GM19468 (cell line): Measurements from ENCODE around the gene MAP4K4.

ENCODE experiments used
- ATAC-seq: cut with Tn5 transposase; IDR thresholded peaks from one replicate; pipeline ENCODE4 v1.9.1; 2021; ENCODE audit warnings: mild to moderate bottlenecking, moderate library complexity, moderate number of reproducible peaks; ENCODE audit not compliant: unreplicated experiment; ENCODE audit errors: extremely low read depth

The MAP4K4 gene

DNA sequence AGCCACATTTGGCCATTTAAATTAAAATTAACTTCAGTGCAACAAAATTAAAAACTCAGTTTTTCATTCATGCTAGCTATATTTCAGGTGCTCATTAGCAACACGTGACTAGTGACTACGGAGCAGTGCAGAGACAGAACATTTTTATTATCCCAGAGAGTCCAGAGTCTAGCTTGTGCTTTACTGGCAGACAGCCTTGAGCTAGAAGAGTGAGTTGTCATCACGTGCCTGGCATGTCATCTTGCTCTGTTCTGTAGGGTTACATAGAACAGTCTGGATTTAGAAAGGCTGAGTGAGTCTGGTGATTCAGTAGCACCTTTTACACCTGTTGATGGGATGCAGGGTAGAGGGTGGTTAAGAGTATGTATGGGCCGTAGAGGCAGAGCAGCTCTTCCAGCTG lies 157.4 kb downstream of the MAP4K4 start:
- ATAC-seq: no peak

DNA sequence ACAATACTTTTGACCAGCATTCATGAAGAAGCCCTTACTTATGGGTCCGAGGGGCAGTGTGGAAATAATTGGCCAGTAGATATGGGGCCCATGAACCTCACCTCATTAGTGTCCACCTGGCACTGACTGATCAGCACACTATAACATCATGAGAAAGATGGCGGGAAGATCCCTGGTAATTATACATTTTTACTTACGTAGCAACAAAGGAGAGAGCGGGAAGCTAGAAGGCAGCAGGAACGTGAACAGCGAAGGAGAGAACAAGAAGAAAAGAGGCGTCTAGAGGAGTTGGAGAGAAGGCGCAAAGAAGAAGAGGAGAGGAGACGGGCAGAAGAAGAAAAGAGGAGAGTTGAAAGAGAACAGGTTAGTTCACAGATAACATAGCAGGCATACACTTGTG lies 158.3 kb downstream of the MAP4K4 start:
- no peak for ATAC-seq

DNA sequence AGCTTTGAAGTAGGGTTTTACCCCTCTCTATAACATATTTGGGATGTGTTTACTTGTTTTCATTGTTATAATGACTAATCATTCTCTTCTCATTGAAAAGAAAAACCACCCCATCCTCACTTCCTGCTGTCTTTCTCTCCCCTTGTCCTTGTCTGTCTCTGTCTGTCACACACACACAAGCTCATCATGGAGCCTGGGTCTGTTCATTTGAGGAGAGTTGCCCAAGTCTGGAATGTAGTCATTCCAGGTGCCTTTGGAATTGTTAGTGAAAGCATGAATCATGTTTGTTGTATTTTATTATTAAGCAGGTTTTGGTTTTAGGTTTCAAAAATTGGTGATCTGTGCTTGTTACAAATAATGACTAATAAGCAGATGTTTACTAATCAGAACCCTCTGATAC lies 160.7 kb downstream of the MAP4K4 start:
- no peak for ATAC-seq

DNA sequence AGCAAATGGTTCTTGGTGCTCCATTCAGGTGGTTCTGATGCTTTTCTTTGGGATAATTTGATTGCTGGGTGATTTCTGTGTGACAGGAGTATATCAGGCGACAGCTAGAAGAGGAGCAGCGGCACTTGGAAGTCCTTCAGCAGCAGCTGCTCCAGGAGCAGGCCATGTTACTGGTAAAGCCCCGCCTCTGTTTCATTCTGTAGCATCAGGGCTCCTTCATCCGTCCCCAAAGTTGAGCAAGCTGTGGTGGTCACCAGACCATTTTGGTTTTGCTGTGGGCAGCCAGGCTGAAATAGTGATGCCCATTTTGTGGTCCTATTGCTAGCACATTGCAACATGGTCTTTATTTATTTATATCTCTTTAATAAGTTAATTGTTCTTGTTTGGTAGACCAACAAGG lies 161.4 kb downstream of the MAP4K4 start:
- ATAC-seq: no peak

DNA sequence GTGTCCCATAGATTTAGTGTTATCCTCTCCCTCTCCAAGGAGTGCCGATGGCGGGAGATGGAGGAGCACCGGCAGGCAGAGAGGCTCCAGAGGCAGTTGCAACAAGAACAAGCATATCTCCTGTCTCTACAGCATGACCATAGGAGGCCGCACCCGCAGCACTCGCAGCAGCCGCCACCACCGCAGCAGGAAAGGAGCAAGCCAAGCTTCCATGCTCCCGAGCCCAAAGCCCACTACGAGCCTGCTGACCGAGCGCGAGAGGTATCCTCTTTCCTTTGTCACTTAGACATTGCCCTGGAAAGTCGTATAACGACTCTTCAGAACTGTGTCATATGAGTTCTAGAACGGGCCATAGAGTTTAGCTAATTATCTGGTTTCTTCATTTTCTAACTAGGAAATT lies 162.1 kb downstream of the MAP4K4 start:
- no peak for ATAC-seq

DNA sequence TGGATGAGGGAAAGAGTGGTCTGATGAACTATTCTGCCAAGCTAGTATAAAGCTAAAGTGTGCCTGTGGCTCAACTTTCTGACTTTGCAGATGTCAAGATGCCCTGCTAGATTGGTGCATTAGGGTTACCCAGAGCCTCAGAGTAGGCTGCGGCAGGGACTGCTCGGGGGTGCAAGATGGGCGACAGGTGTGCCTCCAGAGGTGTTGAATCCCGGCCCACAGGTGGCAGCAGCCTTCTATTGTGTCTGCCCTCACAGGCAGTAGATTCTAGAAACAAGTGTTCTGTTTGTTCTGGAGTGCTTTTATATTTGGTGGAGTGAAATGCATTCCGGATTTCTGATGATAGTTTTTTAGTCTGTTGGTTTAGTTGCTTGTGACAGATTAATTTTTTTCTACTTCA lies 162.7 kb downstream of the MAP4K4 start:
- no peak for ATAC-seq

DNA sequence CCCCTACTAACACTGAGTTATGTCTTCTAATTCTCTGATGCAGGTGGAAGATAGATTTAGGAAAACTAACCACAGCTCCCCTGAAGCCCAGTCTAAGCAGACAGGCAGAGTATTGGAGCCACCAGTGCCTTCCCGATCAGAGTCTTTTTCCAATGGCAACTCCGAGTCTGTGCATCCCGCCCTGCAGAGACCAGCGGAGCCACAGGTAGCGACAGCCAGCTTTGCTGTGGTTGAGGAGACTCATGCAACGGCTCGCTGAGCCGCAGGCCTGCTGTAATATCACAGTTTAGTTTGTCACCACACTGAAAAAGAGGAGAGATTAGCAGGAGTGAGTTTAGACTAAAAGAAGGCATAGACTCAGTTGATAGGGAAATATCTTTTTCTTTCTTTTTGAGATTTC lies 163.3 kb downstream of the MAP4K4 start:
- no peak for ATAC-seq

DNA sequence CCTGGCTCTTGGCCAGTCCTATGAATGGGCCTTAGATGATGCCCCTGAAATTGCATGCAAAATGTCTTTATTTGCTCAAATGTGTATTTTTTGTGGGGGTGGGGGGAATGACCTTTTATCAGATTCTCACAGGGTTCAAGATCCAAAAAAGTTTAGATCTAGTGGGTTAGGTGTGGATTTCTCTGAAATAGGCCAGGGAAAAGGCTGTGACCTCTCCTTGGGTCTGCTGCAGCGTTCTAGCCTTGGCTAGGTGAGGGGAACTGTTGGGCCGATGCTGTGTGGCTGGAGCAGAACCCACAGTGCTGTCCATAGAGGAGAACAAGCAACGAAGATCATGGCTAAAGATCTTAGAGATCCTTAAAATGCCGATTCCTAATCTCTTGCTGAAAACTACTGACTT lies 163.9 kb downstream of the MAP4K4 start:
- ATAC-seq: no peak

DNA sequence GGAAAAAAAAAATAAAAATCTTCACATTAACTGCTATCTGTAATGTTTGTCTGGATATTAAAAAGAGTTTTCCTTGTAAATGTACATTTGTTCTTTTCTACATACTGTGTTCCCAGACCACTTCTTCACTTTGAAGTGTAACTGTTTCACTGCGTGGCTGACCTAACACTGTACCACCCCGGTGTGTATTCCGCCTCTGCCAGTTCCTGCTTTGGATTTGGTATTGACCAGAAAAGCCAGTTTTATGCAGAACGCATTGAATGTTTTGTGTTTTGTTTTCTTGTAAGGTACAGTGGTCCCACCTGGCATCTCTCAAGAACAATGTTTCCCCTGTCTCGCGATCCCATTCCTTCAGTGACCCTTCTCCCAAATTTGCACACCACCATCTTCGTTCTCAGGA lies 166.0 kb downstream of the MAP4K4 start:
- ATAC-seq: no peak

DNA sequence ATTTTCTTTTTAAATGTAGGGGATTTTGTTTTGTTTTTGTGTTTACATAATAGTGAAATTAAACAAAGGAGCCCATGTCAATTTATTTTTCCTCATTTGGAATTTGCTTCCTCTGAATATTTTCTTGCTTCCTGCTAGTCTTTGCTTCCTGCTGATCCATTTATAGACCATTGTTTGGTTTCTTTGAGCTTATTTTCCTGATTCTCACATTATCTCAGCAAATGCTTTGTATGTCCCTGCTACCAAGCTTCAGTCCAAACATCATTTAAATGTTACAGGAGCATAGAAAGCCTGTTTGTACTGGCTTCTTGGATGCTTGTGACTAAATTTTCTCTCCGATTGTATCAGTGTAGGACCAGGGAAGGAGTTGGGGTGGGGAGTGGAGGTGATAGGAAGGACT lies 166.9 kb downstream of the MAP4K4 start:
- ATAC-seq: no peak

DNA sequence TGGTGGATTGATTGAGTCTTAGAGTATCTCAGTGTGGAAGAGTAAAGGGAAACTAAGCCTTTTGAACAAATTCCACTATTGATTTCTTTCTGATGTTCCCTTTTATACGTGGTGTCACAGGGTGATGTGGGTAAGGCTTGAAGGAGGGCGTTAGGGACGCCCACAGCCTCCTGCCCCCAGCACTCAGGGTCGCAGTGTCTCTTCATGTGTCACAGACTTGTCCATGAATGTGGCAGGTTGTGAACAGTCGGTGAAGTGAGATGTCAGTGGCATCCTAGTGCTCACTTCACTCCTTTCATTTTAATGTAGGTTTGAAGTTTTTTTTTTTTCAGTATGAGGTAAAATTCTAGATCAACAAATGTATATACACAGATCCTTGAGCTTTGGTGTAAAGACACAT lies 171.0 kb downstream of the MAP4K4 start:
- ATAC-seq: no peak

DNA sequence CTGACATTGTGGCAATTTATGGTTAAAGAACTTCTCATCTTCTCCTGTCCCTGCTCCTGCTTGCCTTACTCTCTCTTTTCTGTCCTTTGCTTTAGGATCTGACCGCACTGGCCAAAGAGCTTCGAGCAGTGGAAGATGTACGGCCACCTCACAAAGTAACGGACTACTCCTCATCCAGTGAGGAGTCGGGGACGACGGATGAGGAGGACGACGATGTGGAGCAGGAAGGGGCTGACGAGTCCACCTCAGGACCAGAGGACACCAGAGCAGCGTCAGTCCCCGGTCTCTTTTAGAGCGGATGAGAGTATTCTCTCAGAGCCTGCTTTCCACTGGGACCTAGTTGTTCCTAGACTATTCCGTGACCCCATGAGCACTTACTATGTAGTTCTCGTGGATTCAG lies 172.0 kb downstream of the MAP4K4 start:
- no peak for ATAC-seq

DNA sequence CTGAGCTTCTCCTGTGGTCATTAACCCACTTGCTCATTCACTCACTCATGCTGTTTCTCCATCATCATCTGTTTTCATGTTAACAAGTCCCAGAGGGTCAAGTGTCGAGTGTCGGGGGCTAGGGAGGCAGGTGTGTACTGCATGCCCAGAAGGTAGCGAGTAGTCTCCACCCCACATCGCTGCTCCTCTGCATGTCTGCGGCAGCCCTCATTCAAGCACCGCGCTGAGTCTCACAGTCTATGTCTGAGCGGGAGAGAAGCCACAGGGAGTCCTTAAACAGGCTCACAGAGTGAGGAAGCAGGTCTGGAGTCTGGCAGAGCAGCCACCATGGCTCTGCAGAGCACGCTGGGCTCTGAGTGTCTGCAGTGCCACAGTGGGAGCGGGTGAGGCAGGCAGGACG lies 172.9 kb downstream of the MAP4K4 start:
- no peak for ATAC-seq

DNA sequence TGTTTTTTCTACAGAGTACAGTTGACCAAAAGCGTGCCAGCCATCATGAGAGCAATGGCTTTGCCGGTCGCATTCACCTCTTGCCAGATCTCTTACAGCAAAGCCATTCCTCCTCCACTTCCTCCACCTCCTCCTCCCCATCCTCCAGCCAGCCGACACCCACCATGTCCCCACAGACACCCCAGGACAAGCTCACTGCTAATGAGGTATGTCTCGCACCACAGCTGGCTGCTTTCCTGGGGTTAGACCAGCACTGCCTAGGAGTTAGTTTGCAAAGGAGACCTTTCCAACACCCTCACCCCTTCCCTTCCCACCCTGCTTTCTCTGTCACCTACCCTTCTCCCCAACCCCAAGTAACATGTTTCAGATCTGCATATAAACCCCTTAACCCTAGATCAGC lies 174.0 kb downstream of the MAP4K4 start:
- no peak for ATAC-seq

DNA sequence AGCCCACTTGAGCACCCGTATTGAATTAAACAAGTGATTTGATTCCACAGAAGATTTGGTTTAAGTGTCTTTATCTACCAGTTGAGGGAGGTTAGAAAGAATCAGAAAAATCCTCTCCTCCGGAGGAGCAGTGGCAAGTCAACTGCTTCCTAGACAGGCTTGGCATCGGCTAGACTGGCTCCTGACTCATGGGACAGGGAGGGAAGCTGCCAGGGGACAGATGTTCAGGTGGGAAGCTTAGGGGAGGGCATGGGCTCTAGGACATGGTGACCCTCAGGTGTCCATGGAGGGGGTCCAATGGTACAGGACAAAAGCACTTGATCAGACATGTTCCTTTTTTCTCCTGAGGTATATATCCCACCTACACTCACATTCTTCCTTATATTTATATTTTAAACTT lies 175.0 kb downstream of the MAP4K4 start:
- ATAC-seq: no peak

DNA sequence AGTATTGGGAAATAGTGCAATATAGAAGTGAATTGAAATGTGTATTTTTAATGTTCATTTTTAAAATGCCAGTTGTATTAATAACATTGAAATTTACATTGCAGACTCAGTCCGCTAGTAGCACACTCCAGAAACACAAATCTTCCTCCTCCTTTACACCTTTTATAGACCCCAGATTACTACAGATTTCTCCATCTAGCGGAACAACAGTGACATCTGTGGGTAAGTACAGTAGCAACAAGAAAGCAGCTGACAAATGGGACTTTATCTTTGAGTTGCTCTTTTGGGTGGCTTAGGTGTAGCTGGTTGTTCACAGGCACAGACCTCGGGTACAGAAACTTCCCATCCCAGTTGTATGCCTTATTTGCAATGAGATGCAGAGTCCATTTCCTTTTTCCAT lies 176.0 kb downstream of the MAP4K4 start:
- no peak for ATAC-seq

DNA sequence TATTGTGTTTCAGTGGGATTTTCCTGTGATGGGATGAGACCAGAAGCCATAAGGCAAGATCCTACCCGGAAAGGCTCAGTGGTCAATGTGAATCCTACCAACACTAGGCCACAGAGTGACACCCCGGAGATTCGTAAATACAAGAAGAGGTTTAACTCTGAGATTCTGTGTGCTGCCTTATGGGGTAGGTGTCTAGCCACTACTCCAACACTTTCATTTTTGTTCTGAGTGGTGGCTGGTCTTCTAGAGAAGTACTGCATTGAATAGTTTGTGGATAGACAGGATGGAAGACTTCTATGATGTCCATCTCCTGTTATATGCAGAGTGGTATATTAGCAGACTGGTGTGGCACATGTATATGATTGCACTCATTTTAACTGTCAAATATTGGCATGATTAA lies 176.6 kb downstream of the MAP4K4 start:
- no peak for ATAC-seq

DNA sequence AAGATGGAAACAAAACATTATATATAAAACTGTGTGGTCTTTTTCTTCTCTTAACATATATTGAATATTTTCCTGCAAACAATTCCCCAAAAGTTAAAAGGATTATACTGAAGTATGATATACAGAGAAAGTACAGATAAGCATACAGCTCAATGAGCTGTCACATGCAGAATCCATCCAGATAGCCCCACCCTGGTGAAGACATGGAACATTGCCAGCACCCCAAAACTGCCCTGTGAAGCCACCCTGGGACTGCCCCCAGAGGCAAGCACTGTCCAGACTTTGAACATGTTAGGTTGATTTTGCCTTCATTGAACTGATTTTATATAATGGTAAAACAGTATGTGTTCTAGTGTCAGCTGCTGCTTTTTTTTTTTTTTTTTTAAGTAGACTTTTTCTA lies 182.0 kb downstream of the MAP4K4 start:
- ATAC-seq: no peak

DNA sequence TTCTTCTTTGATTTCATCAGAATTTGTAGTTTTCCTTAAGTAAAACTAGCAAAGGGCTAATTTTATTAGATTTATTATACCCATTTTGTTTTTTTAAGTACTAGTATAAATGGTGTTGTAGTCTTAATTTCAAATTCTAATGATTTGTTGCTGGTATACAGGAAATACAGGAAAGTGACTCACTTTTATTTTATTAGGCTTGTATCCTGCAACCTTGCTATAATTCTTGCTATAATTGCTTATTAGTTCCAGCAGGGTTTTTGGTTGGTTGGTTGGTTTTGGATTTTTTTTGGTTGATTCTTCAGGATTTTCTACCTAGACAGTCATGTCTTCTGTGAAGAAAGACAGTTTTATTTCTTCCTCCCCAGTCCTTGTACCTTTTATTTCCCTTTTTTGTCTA lies 183.6 kb downstream of the MAP4K4 start:
- no peak for ATAC-seq

DNA sequence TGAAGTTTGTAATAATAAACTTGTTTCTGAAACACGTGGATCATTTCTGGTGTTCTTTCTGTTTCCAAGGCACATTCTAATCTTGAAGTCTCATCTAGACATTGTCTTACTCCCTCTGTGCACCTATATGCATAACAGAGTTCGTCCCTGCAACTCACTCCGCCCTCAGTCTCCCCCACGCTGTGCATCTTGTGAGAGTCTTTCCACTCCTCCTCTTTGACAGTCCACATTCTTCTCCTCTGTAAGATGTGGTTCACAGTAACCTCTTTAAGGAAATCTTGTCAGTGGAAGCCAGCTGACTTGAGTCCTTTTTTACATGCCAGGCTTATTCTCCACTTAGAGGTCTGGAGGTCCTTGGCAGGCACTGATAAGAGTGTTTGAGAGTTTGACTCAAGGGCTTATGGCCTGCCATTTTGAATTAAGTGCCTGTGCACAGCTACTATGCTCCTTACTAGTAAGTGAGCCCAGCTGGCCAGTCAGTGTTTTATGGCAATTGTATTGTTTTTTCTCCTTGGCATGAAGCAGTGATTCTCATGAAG lies 185.3 kb downstream of the MAP4K4 start:
- ATAC-seq: no peak

DNA sequence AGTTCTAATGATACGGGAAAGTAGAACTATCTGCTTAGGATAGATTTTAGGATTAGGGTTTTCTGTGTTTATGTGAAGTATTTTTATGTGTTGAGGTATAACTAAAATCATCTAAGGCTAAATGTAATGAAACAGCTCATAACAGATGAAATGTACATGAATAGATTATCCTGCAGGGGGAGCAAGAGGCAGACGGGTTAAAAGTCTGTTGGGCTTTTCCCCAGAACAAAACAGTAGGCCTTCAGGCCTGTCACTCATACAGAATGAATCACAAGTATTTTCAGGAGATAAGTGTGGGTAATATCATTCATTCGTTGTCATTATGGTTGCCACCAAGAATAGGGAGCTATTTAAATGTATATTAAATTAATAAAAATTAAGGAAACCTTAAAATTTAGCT lies 186.4 kb downstream of the MAP4K4 start:
- no peak for ATAC-seq

DNA sequence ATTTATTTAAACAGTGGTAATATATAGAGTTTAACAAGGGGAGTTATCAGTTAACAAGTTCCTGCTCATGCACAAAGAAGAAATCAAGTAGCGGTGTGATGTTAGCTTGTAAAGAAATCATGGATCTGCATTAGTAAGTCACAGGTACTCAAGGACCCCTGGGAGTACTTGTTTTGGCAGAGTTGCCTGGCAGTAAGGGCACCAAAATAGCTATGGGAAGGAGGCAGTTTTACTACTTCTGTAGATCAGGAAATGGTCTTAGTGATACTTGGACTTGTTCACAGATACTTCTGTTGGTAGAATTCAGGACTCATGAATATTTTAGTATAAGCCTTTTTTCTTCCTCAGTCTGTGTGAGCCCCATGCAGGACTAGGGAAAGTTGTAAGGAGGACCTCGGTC lies 186.9 kb downstream of the MAP4K4 start:
- no peak for ATAC-seq

DNA sequence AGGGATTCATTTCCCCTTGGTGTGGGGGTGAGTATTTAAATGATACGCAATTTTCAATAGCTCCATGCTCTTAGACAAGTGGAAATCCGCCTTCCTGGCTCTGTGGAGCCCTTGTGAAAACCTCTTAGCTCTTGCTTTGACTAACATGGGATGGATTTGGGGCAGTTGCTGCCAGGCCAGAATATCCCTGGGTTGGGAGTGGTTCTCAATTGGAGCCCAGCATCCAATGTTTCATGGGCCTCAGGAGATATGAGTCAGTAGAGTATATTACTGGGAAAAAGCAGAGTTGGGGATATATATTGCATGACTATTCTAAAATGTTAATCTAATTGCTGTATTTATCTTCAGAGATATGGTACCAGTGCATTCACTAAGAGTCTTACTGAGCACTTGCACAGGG lies 189.8 kb downstream of the MAP4K4 start:
- no peak for ATAC-seq
